ENCODE data around the gene SOX6. TPM values are rescaled to one million over a fixed set of nuclear protein-coding genes. Genes with fewer than 3 reads are reported as not detected.

SOX6 gene
- total RNA-seq, 6 donors from 2014 or later: 2.9 to 21.0 (median 4.9) TPM

GRCh38 chr11:16001044-16001568 lies 355.2 kb downstream of the SOX6 start:
- H3K4me3 ChIP-seq: no peak overlapping the region
- no peak for TF ChIP-seq POLR2AphosphoS5 (IDR thresholded peaks at IDR 0.05)
- no peak for TF ChIP-seq POLR2A (IDR thresholded peaks at IDR 0.05)
- TF ChIP-seq EP300 (IDR thresholded peaks at IDR 0.05): no peak
- no peak for TF ChIP-seq CTCF (IDR thresholded peaks at IDR 0.05)
- no peaks in the 10 kb centered on the region for H3K36me3 ChIP-seq
- WGBS, 2 donors: 74 to 79% methylated on average over 4 of the region's 4 CpGs
- H3K27ac ChIP-seq: peak overlapping the region; percentile 50 to 78 (median 60)
- DNase-seq (no peak), ATAC-seq (ENCODE audit: low FRiP score in 2 of 2) (no peak)
- H3K27me3 ChIP-seq: no peaks in the 10 kb centered on the region
- peaks cover 10 to 17% (median 13%) of the 10 kb centered on the region in 4 donors for H3K4me1 ChIP-seq
- H3K9me3 ChIP-seq: no peaks in the 10 kb centered on the region

DNA sequence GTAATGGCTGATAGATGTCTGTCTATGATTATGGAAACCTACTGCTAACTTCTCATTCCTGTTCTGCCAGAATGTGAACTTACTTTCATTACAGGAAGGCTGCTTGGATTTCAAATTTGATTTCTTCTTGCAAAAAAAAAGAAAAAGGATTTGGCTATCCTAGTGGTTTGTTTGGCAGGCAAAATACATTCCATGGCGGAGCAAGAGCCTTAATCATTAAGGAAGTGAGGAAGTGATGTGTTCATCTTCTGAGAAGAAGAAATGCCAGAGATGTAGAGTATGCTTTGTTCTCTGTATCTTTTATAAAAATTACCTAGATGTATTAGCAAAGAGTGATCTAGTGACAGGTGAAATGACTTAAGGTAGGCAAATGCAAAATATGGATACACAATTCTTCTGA lies 356.3 kb downstream of the SOX6 start:
- peak in 1 of 2 donors; percentile 41 for ATAC-seq (ENCODE audit: low FRiP score in 2 of 2)
- Histone ChIP-seq H3K27ac (no peak overlapping the region), H3K4me3 (no peak overlapping the region), H3K36me3 (no peaks in the 10 kb centered on the region), H3K27me3 (no peaks in the 10 kb centered on the region), H3K9me3 (no peaks in the 10 kb centered on the region), H3K4me1 (peaks cover 10 to 17% (median 13%) of the 10 kb centered on the region in 4 donors)
- TF ChIP-seq EP300 (IDR thresholded peaks at IDR 0.05) (no peak), POLR2A (IDR thresholded peaks at IDR 0.05) (no peak), POLR2AphosphoS5 (IDR thresholded peaks at IDR 0.05) (no peak), CTCF (IDR thresholded peaks at IDR 0.05) (no peak)
- WGBS, 2 donors: 55 to 63% methylated on average over 1 of the region's 1 CpG
- no peak for DNase-seq

DNA sequence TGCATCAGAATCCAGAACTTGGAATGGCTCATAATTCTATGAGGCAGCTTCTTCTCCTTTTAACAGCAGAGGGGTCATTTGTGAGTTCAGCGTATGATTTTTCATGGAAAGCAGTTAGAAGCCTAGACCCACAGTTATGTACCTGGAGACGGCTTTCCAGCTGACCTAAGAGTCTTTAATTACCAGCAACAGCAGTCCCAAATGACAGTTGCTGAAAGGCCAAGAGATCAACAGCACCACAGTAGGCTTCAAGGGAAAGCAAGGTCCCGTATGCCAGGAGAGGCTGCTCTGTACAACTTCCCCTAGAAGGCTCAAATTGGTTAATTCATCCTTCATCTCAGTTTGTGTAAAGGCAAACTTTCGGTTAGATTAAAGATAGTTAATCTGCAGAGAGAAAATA lies 363.0 kb downstream of the SOX6 start:
- Histone ChIP-seq H3K4me3 (no peak overlapping the region), H3K4me1 (no peaks in the 10 kb centered on the region), H3K27ac (no peak overlapping the region), H3K27me3 (no peaks in the 10 kb centered on the region), H3K9me3 (no peaks in the 10 kb centered on the region), H3K36me3 (no peaks in the 10 kb centered on the region)
- WGBS, 2 donors: 90 to 96% methylated on average over 4 of the region's 4 CpGs
- no peak for TF ChIP-seq EP300 (IDR thresholded peaks at IDR 0.05)
- ATAC-seq (ENCODE audit: low FRiP score in 2 of 2): no peak
- no peak for DNase-seq

DNA sequence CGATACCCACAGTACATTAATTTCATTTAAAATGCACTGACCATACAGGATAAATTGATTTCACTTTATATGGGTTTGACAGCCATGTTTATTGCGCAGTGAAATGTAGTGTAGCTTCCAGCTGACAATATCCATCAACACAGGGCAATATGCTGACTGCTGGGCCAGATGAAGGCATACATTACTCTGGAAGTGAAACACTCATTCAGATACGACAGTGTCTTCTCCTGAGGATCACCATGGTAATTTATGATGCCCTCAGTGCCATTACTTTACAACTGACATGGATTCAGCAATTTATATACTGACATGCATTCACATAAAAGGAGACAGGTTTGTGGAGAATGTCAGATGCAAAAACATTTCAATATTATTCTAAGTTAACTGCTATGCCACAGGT lies 365.1 kb downstream of the SOX6 start:
- Histone ChIP-seq H3K27ac (no peak overlapping the region), H3K4me1 (no peaks in the 10 kb centered on the region), H3K27me3 (no peaks in the 10 kb centered on the region), H3K36me3 (no peaks in the 10 kb centered on the region), H3K9me3 (no peaks in the 10 kb centered on the region), H3K4me3 (no peak overlapping the region)
- ATAC-seq (ENCODE audit: low FRiP score in 2 of 2) (no peak), DNase-seq (no peak)
- 92 to 93% methylated on average over 3 of the region's 3 CpGs for WGBS, 2 donors
- TF ChIP-seq POLR2AphosphoS5 (IDR thresholded peaks at IDR 0.05) (no peak), POLR2A (IDR thresholded peaks at IDR 0.05) (no peak), CTCF (IDR thresholded peaks at IDR 0.05) (no peak), EP300 (IDR thresholded peaks at IDR 0.05) (no peak)

GRCh38 chr11:15989685-15990084 lies 366.7 kb downstream of the SOX6 start:
- Histone ChIP-seq H3K27ac (no peak overlapping the region), H3K36me3 (no peaks in the 10 kb centered on the region), H3K9me3 (no peaks in the 10 kb centered on the region), H3K27me3 (no peaks in the 10 kb centered on the region), H3K4me1 (no peaks in the 10 kb centered on the region), H3K4me3 (no peak overlapping the region)
- TF ChIP-seq POLR2A (IDR thresholded peaks at IDR 0.05): no peak
- no peak for TF ChIP-seq CTCF (IDR thresholded peaks at IDR 0.05)
- TF ChIP-seq EP300 (IDR thresholded peaks at IDR 0.05): no peak
- no peak for TF ChIP-seq POLR2AphosphoS5 (IDR thresholded peaks at IDR 0.05)
- ATAC-seq (ENCODE audit: low FRiP score in 2 of 2) (no peak), DNase-seq (no peak)
- WGBS, 2 donors: 71 to 87% methylated on average over 1 of the region's 1 CpG
